ENCODE data around the gene TPP2. TPM values are rescaled to one million over a fixed set of nuclear protein-coding genes. Genes with fewer than 3 reads are reported as not detected.

TPP2 gene
- total RNA-seq, 1 experiment from 2014 or later: 35.1 TPM

DNA sequence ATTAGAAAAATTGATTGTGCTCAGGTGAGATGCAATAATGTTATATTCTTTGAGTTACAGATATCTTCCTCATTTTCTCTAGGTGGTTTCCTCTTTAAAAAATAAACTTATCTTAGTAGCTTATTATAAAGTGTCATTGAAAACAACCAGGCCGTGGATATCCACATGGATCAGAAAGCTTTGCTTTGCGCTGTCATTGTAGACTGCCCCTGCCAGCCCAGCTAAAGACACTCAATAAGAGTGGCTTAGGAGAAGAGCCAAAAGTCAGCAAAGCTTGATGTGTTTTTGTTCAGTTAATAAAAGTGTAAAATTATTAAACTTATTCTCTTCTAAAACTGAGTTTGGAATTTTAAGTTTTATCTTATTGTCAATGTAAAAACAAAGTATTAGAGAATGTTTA, 34.4 kb downstream of the TPP2 start:
- Histone ChIP-seq H3K4me1 (replicated peaks; ENCODE audit: insufficient read depth) (no peaks in the 10 kb centered on the region), H3K4me3 (no peak overlapping the region), H3K9me3 (ENCODE audit: insufficient read depth, low read depth) (no peaks in the 10 kb centered on the region), H3K27me3 (ENCODE audit: insufficient read depth, low read depth) (no peaks in the 10 kb centered on the region), H3F3A (ENCODE audit: insufficient read depth, low read depth) (no peaks in the 10 kb centered on the region), H3K9me2 (ENCODE audit: insufficient read depth) (no peaks in the 10 kb centered on the region), H3K79me2 (ENCODE audit: low read depth) (no peaks in the 10 kb centered on the region), H2AFZ (no peak overlapping the region), H3K27ac (no peak overlapping the region), H3K36me3 (ENCODE audit: low read depth) (peaks cover 27% of the 10 kb centered on the region), H4K20me1 (ENCODE audit: insufficient read depth) (peaks cover 12% of the 10 kb centered on the region; the same call in 1 of the 2 replicates), H3K4me2 (no peak overlapping the region)
- CTCF ChIA-PET: no interaction called here
- DNase-seq: no peak
- TF ChIP-seq, protein P1, sequence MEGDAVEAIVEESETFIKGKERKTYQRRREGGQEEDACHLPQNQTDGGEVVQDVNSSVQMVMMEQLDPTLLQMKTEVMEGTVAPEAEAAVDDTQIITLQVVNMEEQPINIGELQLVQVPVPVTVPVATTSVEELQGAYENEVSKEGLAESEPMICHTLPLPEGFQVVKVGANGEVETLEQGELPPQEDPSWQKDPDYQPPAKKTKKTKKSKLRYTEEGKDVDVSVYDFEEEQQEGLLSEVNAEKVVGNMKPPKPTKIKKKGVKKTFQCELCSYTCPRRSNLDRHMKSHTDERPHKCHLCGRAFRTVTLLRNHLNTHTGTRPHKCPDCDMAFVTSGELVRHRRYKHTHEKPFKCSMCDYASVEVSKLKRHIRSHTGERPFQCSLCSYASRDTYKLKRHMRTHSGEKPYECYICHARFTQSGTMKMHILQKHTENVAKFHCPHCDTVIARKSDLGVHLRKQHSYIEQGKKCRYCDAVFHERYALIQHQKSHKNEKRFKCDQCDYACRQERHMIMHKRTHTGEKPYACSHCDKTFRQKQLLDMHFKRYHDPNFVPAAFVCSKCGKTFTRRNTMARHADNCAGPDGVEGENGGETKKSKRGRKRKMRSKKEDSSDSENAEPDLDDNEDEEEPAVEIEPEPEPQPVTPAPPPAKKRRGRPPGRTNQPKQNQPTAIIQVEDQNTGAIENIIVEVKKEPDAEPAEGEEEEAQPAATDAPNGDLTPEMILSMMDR (conservative IDR thresholded peaks at IDR 0.05): no peak
- TF ChIP-seq EZH2 (IDR thresholded peaks at IDR 0.05; ENCODE audit: low read depth): no peak
- BruUV-seq (replicated peaks): no TSS peak
- intact Hi-C loops (cut with micrococcal nuclease; ENCODE audit: unreplicated experiment): no loop called here
- POLR2A ChIA-PET (ENCODE audit: unreplicated experiment): interaction anchor here (0.6 kb wide), 2 partner anchors 33 to 169 kb away, joined by 3 to 5 read pairs; no protein-coding TSS in a partner anchor

DNA sequence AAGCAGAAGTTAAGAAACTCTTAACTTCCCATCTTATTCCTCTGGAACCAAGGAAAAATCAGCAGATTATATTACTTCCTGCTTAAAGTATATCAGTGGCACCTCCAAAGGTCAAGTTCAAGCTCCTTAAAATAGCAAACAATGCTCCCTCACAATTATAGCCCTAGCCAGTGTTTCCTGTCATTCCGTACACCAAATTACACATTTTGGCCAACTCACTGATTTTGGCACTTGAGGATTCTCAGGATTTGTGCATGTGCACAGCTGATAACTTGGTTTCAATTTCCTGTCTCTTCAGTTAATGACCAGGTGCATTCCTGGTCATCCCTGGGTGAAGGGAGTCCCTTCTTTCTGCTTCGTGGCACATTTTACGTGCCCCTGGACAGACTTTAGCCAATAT, 42.0 kb downstream of the TPP2 start:
- Histone ChIP-seq H4K20me1 (ENCODE audit: insufficient read depth) (no peaks in the 10 kb centered on the region), H3F3A (ENCODE audit: insufficient read depth, low read depth) (no peaks in the 10 kb centered on the region), H3K4me3 (no peak overlapping the region), H3K27me3 (ENCODE audit: insufficient read depth, low read depth) (no peaks in the 10 kb centered on the region), H3K79me2 (ENCODE audit: low read depth) (no peaks in the 10 kb centered on the region), H3K4me1 (replicated peaks; ENCODE audit: insufficient read depth) (no peaks in the 10 kb centered on the region), H2AFZ (no peak overlapping the region), H3K36me3 (ENCODE audit: low read depth) (peaks cover 7% of the 10 kb centered on the region), H3K9me3 (ENCODE audit: insufficient read depth, low read depth) (no peaks in the 10 kb centered on the region), H3K4me2 (no peak overlapping the region), H3K9me2 (ENCODE audit: insufficient read depth) (no peaks in the 10 kb centered on the region), H3K27ac (no peak overlapping the region)
- CTCF ChIA-PET: interaction anchor here (0.7 kb wide), 1 partner anchor 51 kb away, joined by 3 read pairs; no protein-coding TSS in a partner anchor
- no peak for TF ChIP-seq EZH2 (IDR thresholded peaks at IDR 0.05; ENCODE audit: low read depth)
- POLR2A ChIA-PET (ENCODE audit: unreplicated experiment): no interaction called here
- no peak for DNase-seq
- no TSS peak for BruUV-seq (replicated peaks)
- intact Hi-C loops (cut with micrococcal nuclease; ENCODE audit: unreplicated experiment): no loop called here

- POLR2A ChIA-PET (ENCODE audit: unreplicated experiment): no interaction called here
- Histone ChIP-seq H3K4me1 (replicated peaks; ENCODE audit: insufficient read depth) (no peaks in the 10 kb centered on the region), H3K4me2 (no peak overlapping the region), H3K9me3 (ENCODE audit: insufficient read depth, low read depth) (no peaks in the 10 kb centered on the region), H2AFZ (no peak overlapping the region), H4K20me1 (ENCODE audit: insufficient read depth) (no peaks in the 10 kb centered on the region), H3K9me2 (ENCODE audit: insufficient read depth) (no peaks in the 10 kb centered on the region), H3K4me3 (no peak overlapping the region), H3F3A (ENCODE audit: insufficient read depth, low read depth) (no peaks in the 10 kb centered on the region), H3K36me3 (ENCODE audit: low read depth) (peaks cover 21% of the 10 kb centered on the region), H3K27ac (no peak overlapping the region), H3K79me2 (ENCODE audit: low read depth) (no peaks in the 10 kb centered on the region), H3K27me3 (ENCODE audit: insufficient read depth, low read depth) (no peaks in the 10 kb centered on the region)
- intact Hi-C loops (cut with micrococcal nuclease; ENCODE audit: unreplicated experiment): no loop called here
- no peak for TF ChIP-seq EZH2 (IDR thresholded peaks at IDR 0.05; ENCODE audit: low read depth)
- TF ChIP-seq, protein P1 (conservative IDR thresholded peaks at IDR 0.05): no peak
- DNase-seq: no peak
- CTCF ChIA-PET: no interaction called here
- BruUV-seq (replicated peaks): no TSS peak
Measured at GRCh38 chr13:102642029-102642428, 45.2 kb downstream of the TPP2 start.

DNA sequence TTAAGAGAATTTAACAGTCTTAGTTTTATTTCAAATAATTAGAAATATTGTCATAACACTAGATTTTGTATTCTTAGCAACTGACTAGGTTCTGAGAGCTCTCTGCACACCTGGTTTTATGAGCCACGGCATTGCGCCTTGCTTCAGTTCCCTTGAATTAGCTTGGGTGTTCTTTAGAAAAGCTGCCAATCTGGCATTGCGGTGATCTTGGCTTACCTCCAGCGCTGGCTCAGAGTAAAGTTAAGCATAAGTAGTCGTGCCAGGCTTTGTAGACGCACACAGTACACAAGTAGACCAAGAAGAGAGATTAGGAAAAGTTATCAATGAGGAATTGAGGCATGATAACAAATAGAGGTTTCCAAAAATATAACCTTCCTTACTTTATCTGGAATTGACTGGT, 45.7 kb downstream of the TPP2 start:
- no TSS peak for BruUV-seq (replicated peaks)
- Histone ChIP-seq H3K9me3 (ENCODE audit: insufficient read depth, low read depth) (no peaks in the 10 kb centered on the region), H3K4me2 (no peak overlapping the region), H3K9me2 (ENCODE audit: insufficient read depth) (no peaks in the 10 kb centered on the region), H4K20me1 (ENCODE audit: insufficient read depth) (no peaks in the 10 kb centered on the region), H2AFZ (no peak overlapping the region), H3K4me1 (replicated peaks; ENCODE audit: insufficient read depth) (no peaks in the 10 kb centered on the region), H3K36me3 (ENCODE audit: low read depth) (peaks cover 20% of the 10 kb centered on the region), H3K79me2 (ENCODE audit: low read depth) (no peaks in the 10 kb centered on the region), H3K27me3 (ENCODE audit: insufficient read depth, low read depth) (no peaks in the 10 kb centered on the region), H3F3A (ENCODE audit: insufficient read depth, low read depth) (no peaks in the 10 kb centered on the region), H3K4me3 (no peak overlapping the region), H3K27ac (no peak overlapping the region)
- intact Hi-C loops (cut with micrococcal nuclease; ENCODE audit: unreplicated experiment): no loop called here
- ChIA-PET CTCF (no interaction called here), POLR2A (ENCODE audit: unreplicated experiment) (no interaction called here)
- DNase-seq: no peak
- no peak for TF ChIP-seq EZH2 (IDR thresholded peaks at IDR 0.05; ENCODE audit: low read depth)
- TF ChIP-seq, protein P1 (conservative IDR thresholded peaks at IDR 0.05): no peak
